NT2/D1 (cell line): ENCODE measurements around the gene KRTAP10-1.

Experiments
- SUZ12 ChIP-seq: IDR thresholded peaks from 2 replicates; pipeline ENCODE4 v1.6.1; 2011; ENCODE audit not compliant: insufficient read length, insufficient read depth; ENCODE audit errors: extremely low read depth
- YY1 ChIP-seq: IDR thresholded peaks from 2 replicates; pipeline ENCODE4 v1.6.1; 2011; ENCODE audit not compliant: insufficient read length, insufficient read depth
- ZNF274 ChIP-seq: IDR thresholded peaks from 2 replicates; pipeline ENCODE4 v1.6.1; 2011; ENCODE audit warnings: mild to moderate bottlenecking, low read depth, low read length

DNA sequence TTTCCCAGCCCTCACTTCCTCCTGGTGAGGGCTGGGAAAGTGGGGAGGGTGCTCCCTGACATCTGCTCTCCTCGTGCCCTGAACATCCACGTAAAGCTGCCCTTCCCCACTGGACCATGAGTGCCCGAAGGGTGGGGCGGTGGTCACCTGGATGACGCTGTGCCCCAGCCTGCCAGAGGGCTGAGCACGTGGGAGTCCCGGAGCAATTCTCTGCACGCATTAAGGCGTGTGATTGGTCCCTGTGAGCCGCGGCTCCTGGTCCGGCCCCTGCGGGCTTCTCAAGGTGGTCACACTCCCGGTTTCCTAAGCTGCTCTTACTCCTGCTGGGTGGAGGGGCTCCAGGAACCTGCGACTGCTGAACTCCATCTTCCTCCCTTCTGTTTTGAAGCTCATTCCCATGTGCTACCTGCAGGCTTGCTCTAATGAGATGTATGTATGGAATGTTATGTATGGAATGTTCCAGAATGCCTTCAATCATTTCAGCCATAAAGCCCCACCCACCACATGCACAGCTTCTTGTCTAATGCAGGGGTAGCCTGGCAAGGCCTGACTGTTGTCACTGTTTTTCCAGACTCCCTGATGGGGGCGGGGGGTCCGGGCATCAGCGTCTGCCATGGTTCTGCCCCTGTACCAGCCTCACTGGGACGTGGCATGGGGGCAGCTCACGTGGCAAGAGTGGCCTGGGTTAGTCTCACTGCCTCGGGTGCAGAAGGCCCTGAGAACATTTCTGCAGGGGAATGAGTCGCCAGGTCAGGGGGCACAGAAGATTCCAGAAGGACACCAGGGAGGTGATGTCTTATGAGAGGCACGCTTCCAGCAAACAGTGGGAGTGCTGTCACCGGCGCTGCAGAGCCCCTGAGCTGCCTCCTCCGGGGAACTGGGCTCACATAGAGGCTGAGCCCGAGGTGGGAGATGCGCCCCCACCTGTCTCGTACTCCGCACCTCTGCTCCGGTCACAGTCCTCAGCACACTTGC, 19.4 kb downstream of the KRTAP10-1 start:
- TF ChIP-seq ZNF274: no peak
- TF ChIP-seq YY1: no peak
- no peak for TF ChIP-seq SUZ12
